Measurements from ENCODE around the gene LYPD3.

Gene LYPD3

GRCh38 chr19:43483281-43483680, 17.9 kb upstream of the LYPD3 start:
- DNase-seq, result no peak

DNA sequence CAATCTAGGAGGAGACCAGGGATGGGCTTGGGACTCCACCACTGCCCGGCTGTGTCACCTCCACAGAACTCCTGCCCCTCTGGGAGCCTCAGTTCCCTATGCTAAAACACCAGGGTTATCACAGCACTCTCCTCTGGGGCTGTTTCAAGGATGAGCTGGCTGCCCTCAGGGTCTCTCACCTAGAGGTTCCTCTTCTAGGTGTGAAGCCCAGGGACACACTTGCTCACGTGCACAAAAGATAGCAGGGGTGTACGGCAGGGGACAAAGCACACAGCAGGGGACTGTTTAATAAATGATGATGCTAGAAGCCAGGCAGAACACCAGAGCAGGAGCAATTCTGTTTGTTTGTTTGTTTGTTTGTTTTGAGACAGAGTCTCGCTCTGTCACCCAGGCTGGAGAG, 16.8 kb upstream of the LYPD3 start:
- DNase-seq, result no peak

GRCh38 chr19:43481701-43482100, 16.3 kb upstream of the LYPD3 start:
- DNase-seq, result no peak

- no peak for DNase-seq
Measured at GRCh38 chr19:43480574-43480973, 15.2 kb upstream of the LYPD3 start.

DNA sequence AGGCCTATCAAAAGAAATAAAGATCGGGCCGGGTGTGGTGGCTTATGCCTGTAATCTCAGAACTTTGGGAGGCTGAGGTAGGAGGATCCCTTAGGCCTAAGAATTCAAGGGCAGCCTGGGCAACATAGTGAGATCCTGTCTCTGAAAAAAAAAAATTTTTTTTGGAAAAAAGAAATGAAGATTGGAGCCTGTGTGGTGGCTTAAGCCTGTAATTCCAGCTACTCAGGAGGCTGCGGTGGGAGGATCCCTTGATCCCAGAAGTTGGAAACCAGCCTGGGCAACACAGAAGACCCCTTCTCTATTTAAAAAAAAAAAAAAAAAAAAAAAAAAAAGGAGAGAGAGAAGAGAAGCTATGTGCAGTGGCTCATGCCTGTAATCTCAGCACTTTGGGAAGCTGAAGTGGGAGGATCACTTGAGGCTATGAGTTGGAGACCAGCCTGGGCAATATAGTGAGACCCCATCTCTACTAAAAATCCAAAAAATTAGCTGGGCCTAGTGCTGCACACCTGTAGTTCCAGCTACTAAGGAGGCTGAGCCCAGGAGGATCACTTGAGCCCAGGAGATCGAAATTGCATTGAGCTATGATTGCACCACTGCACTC, 14.7 kb upstream of the LYPD3 start:
- DNase-seq, result no peak

DNA sequence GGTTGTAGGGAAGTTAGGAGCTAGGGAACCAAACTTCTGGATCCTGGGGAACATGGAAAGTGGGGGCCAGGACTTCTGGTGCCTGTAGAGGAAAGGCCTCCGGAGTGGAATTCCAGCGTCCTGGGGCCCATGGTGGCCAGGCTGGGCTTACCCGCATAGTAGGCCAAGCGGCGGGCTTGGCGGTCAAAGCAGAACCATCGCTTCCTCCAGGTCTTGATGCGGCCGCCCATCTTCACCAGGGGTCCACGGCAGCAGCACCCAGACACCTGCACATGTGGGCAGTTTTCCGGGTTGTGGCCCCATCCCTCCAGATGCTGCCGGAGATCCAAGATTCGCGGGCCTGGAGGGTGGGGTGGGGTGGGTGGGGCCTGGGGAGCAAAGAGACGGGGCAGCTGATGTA, 13.8 kb upstream of the LYPD3 start:
- DNase-seq, result no peak

- DNase-seq, result no peak
Measured at GRCh38 chr19:43478323-43478722, 12.9 kb upstream of the LYPD3 start.

- no peak for DNase-seq
Measured at GRCh38 chr19:43476606-43477005, 11.2 kb upstream of the LYPD3 start.

GRCh38 chr19:43474986-43475705, 9.7 kb upstream of the LYPD3 start:
- DNase-seq, result peak; percentile 59

GRCh38 chr19:43474487-43474886, 9.1 kb upstream of the LYPD3 start:
- DNase-seq, result no peak

- no peak for DNase-seq
Measured at GRCh38 chr19:43471091-43471490, 5.7 kb upstream of the LYPD3 start.

- no peak for DNase-seq
Measured at GRCh38 chr19:43470288-43470687, 4.9 kb upstream of the LYPD3 start.

DNA sequence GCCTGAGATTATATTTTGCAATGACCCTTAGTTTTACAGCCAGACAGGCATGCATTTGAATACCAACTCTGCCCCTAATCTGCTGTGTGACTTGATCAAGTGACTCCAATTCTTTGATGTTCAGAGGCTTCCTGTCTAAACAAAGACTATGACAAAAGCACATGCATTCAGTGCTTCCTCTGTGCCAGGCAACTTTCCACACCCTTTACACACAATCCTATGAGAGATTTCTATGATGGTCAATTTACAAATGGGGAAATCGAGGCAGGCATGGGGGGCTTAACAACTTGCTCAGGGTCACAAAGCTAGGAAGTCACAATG, 3.7 kb upstream of the LYPD3 start:
- DNase-seq, result no peak

GRCh38 chr19:43468354-43469159, 3.1 kb upstream of the LYPD3 start:
- no peak for DNase-seq

DNA sequence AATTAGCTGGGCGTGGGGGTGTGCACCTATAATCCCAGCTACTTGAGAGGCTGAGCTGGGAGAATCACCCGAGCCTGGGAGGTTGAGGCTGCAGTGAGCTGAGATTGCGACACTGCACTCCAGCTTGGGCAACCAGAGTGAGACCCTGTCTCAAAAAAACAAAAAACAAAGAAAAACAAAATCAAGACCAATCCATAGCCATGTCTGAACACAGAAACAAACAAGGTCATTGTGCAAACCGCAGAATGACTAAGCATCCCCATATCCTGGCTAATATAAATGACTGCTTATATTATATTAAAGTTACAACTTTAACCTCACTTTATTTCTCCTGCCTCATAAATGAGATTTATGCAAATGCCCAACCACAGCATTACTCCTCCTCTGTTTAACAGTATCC, 2.3 kb upstream of the LYPD3 start:
- no peak for DNase-seq

- DNase-seq, result no peak
Measured at GRCh38 chr19:43467276-43467675, 1.9 kb upstream of the LYPD3 start.

DNA sequence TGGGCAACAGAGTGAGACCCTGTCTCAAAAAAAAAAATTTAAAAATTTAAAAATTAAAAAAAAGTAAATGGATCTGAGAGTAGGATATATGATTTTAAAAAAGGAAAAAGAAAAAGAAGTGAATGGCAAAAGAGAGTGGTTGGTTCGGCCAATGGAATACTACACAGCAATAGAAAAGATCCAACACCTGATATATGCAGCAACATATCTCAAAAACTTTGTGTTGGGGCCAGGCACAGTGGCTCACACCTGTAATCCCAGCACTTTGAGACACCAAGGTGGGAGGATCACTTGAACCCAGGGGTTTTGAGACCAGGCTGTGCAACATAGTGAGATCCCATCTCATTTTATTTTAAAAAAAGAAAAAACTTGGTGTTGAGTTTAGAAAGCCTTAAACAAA, 1.4 kb upstream of the LYPD3 start:
- DNase-seq, result no peak

DNA sequence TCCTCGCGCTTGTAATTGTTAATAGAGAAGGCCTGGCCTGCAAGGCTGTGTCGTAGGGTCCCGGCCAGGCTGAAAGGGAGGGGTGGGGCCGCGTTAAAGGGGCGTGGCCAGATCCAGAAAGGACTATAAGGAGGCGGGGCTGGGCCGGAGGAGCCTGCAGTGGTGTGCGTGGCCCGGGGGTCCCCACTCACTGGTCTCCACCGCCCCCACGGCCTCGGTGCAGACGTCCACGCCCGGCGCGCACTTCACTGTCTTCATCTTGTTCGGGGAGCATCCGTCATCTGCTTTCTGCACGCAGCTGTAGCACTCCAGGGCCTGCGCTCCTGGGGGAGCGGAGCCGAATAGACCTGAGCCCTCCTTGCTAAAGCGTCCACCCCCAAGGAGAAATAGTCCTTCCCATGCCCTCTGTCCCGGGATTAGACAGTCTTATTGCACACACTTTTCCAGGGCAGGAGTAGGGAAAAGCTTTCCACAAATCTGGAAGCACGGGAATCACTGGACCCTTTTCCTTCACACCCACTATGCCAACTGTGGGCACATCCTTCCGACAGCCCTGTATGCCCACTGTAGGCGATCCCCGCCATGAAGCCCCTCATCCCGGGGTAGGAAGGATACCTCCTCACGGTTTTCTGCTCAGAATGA, 1.2 kb downstream of the LYPD3 start:
- DNase-seq, result no peak

DNA sequence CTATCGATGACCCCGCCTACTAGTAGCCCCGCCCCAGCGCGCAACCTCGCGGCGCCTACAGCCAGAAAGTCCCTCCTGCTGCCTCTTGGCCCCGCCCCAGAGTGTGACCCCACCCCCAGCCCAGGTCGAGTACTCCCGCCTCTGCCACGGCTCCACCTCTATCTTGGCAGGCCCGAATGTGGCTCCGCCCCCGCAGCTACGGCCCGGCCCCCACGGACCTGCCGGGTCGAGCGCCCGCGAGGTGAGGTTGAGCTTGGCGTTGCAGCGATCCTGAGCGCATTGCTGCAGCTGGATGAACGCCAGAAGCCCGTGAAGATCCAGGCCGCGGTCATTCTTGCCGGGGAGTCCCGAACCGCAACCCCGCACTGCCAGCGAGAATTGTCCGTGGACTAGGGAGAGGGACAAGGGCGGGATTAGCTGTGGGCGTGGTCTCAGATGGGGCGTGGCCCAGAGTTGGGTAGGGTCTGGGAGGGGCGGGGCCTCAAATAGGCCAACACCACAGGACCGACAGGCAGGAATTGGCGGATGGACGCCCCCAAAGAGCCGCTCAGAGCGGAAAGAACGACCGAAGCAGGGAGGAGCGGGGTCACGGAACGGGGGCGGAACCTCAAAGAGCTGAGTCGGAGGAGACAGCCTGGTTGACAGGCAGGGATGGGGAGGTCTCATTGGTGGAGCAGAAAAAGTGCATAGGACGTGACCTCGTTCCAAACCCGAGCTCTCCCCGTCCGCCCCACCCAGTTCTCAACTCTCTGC, 1.9 kb downstream of the LYPD3 start:
- peak; percentile 90 for DNase-seq

GRCh38 chr19:43462785-43463380, 2.5 kb downstream of the LYPD3 start:
- DNase-seq, result peak; percentile 79

- DNase-seq, result no peak
Measured at GRCh38 chr19:43462383-43462782, 3.0 kb downstream of the LYPD3 start.

DNA sequence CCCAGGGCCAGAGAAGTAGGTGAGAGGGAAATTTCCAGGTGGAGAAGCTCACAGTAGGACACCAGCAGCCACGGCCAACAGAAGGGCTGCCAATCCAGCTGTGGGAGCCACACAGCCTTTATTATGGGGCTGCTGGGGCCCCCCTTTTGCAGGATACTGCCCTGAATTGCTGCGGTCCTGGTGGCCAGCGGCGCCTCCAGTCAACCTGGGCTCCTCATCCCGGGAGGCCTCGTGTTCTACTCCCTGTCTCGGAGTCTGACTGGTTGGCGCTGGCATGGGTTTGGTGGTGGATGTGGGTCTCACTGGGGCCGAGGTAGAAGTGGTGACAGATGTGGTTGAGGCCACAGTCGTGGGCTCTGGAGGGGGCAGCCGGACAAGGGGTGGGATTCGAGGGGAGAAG, 4.1 kb downstream of the LYPD3 start:
- no peak for DNase-seq
